ENCODE results near the gene MKI67.
"Not testable (repeated sequence)": the region's sequence is repeated elsewhere in the genome, so short reads cannot be mapped to it uniquely, and the experiment has no call there.

MKI67 gene

GRCh38 chr10:128149267-128150014, 23.2 kb upstream of the MKI67 start:
- DNase-seq, result no peak

- no peak for DNase-seq
These were observed 21.4 kb upstream of the MKI67 start for GRCh38 chr10:128147669-128148068.

DNA sequence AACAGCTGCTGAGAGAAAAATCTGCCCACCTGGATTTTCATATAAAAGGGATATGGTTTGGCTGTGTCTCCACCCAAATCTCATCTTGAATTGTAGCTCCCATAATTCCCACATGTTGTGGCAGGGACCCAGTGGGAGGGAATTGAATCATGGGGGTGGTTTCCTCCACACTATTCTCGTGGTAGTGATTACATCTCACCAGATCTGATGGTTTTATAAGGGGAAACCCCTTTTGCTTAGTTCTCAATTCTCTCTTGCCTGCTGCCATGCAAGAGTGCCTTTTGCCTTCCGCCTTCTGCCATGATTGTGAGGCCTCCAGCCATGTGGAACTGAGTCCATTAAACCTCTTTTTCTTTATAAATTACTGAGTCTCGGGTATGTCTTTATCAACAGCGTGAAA, 20.8 kb upstream of the MKI67 start:
- DNase-seq, result no peak

DNA sequence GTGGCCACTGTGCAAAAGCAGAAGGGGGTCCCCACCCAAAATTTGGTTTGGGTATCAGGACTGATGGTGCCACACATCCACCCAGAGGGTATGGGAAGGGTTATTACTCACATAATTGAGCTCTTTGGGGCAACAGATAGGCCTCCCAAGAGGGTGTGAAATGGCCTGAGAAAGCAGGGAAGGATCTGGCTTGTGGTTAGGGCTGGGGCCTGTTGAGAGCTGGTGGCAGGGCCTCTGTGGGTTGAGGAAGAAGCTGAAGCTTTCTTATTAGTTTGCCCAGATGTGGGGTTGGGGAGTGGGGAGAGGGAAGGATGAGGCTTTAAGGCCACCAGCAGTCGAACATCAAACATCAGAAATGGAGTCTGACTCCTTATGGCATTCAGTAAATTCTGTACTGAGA, 18.3 kb upstream of the MKI67 start:
- no peak for DNase-seq

GRCh38 chr10:128143531-128143930, 17.3 kb upstream of the MKI67 start:
- DNase-seq, result no peak

GRCh38 chr10:128140425-128140824, 14.2 kb upstream of the MKI67 start:
- no peak for DNase-seq

- not testable (repeated sequence) for DNase-seq
These were observed 12.2 kb upstream of the MKI67 start for GRCh38 chr10:128138429-128138828.

DNA sequence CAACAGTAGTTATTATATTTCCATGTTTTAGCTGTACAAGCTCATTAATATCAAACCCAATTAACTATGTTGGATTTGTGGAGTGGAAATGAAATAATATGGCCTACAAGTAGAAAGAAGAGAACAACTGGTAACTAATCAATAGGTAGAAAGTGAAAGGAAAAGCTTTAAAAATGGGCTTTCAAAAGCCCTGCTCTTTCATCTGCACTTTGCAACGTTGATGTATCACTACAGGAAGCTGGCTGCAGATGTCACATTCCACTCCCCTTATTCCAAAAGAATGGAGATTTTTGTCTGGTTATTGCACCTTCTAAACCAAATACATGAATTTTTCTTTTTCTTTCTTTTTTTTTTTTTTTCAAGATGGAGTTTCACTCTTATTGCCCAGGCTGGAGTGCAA, 11.7 kb upstream of the MKI67 start:
- DNase-seq, result no peak

DNA sequence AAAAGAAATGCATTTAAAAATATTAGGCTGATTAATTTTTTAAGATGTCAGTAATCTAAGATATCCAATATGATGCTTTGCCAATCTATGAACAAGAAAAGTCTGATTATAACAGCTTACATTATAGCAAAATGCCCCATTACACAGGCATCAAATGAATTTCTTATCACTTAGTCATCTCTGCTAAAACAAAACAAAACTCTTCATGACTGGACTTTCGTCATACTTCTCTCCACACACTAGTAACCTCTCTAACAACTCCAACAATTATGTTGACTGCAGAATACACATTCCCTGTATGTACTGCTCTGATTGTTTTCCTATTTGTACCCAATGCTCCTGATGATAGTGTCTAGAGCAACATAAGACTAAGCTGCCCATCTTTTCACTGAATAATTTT, 3.8 kb upstream of the MKI67 start:
- DNase-seq, result no peak

- no peak for DNase-seq
These were observed 2.4 kb upstream of the MKI67 start for GRCh38 chr10:128128582-128128981.

DNA sequence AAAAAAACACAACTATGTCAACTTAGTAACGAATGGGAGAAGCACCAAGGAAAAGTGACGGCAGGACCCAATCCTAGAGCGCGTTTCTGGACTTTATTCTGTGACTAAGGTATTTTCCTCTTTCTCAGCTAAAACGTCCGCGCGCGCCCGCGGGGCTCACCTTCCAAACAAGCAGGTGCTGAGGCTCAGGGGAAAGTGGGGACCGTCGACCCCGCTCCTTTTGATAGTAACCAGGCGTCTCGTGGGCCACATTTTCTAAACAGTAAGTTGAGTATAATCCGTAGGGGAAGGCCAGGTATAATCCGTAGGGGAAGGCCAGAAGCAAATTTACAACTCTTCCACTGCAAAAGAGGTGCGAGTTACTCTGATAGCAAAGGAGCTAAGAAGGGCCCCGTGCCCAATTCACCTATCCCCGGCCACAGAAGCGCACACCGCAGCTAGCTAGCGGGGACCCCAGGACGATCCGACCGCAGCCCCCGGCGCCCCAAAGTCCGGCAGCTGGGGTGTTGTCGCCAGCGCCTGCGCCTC, 743 bp downstream of the MKI67 start:
- DNase-seq, result peak in 1 of 2 donors; percentile 8

GRCh38 chr10:128124813-128125403, 1.3 kb downstream of the MKI67 start:
- DNase-seq, result no peak

- no peak for DNase-seq
These were observed 2.4 kb downstream of the MKI67 start for GRCh38 chr10:128123846-128124245.

DNA sequence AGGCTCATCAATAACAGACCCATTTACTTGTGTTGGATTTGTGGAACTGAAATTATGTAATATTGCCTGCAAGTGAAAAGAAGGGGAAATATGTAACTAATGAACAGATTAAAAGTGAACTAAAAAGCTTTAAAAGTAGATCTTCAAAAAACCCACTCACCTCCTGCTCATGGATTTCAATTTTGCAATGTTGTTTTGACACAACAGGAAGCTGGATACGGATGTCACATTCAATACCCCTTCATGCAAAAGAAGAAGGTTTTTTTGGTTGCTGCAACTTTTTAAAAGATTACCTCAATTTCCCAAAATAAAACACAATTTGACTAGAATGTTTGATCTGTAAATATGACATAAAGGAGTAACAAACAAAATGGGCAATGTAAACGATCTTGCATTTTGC, 3.3 kb downstream of the MKI67 start:
- DNase-seq, result no peak

DNA sequence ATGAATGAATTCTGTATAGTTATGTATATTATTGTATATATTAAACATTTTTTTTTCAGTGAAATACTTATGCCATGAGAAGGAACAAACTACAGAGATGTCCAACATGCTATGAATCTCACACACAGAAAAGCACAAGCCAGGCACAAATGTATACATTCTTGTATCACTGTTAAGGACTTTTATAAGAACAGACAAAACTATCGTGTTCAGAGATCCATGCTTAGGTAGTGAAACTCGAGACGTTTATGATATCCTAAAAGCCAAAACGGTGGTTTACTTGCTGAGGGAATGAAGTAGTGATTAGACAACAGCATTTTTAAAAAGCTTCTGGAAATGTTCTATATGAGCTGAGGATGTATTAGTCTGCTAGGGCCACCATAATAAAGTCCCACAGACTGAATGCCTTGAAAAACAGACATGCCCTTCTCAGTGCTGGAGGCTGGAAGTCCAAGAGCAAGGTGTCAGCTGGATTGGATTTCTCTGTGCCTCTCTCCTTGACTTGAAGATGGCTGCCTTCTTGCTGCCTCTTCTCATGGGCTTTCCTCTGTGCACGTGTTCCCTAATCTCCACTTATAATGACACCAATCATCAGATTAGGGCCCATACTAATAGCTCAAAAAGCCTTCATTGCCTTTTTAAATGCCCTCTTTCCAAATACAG, 4.3 kb downstream of the MKI67 start:
- DNase-seq, result no peak

DNA sequence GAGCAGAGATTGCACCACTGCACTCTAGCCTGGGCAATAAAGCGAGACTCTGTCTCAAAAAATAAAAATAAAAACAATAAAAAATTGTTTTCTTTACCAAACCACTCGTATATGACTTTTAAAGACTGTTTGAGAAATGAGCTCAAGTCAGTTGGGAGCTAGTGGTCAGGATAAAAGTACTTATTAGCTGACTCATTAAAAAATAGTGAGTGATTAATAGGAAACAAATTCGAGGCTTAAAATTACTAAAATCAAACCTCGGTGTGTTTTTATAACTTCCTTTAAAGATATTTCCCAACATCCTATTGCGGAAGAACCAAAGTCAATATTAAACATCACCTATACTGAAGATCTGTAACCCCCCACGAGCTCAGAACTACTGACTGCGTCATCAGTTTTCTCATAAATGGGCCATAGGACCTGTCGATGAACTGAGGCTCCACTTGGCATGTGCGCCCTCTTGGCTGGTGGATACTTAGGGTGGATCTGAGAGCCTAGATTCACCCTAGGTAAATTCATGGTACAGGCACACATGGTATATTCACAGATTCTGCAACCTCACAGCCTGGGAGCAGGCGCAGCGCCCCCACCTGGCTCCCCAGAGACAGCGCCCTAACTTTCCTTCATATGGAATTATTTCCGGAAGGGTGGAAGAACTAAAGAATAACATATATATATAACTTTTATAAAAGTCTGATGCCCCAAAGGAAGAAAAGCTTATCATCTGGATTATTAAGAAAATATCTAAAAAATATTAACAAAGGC, 9.2 kb downstream of the MKI67 start:
- no peak for DNase-seq

GRCh38 chr10:128116187-128116586, 10.0 kb downstream of the MKI67 start:
- DNase-seq, result no peak

DNA sequence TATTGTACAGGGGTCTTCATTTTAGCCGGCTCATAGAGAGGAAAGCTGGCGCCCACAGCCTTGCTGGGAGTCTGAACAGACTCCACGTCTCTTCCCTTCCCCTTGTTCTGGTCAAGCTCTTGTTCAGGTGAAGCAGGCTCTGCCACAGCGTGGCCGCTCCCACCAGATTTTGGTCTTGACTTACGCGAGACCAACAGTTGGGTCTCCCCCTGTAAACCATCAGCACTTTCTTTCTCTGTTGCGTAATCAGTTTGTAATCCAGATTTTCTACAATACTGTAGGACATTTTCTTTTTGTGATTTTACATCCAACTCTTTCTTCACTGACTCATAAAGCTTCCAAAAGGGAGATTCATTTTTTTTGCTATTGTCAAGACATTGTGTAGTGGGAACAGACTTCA, 10.9 kb downstream of the MKI67 start:
- DNase-seq, result no peak

DNA sequence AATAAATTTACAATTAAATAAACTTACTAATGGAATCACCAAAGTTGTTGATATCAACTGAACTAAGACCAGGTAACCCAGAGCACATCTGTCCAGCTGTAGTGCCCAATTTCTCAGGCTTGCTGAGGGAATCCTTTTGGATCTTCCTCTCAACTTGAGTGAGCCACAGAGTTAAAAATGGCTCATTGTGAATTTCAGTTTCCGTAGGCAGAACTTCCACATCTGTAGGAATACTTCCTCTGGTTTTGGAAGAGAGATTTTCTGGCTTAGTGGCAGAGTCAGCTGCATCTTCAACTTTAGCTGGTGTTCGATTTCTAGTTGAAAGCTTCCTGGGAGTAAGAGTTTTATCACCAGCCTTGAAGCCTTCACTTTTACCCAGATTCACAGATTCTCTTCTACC, 11.3 kb downstream of the MKI67 start:
- DNase-seq, result no peak

DNA sequence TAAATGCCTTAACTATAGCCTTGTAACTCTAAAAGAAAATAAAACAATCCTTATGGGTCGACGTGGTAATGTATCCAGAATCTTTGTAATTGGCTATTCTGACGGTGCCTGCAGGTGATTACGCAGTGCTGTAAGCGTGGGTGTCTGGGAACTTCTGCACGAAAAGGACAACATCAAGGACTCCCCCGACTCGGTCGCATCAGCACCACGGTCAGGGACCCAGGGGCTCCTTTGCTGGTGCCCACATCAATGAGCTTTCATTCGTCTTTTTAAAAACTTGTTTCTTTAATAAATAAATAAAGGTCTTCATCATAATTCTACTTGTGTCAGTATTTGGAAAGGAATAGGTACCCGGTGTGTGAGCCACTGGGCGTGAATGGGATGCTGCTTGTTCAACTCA, 13.2 kb downstream of the MKI67 start:
- DNase-seq, result no peak

DNA sequence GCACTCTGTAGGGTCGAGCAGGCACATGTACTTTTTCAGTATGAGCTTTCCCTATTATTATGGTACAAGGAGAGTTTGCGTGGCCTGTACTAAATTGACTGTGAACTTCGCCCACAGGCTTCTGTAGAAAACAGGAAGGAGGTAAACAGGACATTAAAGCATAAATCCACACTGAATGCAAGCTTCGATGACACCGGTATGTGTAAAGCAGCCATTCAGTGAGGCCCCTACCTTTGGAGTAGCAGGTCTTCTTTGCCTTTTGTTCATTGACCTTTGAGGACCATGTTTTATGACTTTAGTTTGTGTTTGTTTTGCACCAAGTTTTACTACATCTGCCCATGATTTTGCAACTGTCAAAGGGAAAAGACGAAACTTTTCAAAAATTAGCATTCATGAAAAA, 14.5 kb downstream of the MKI67 start:
- DNase-seq, result no peak

DNA sequence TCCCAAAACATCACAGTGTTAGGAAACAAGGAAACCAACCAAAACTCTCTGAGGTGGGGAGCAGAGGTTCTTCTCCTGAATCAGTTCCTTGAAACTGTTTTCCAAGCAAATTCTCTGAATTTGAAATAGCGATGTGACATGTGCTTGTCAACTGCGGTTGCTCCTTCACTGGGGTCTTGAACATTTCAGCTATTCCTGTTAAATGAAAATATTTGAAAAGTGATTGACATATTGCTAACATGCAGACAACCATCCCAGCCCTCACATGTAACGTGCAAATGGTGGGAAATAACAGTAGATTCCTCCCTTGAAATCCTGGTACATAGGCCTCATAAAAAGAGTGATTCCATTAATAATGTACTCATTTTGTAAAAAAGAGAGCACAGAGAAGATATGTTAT, 15.9 kb downstream of the MKI67 start:
- DNase-seq, result no peak

GRCh38 chr10:128109707-128110106, 16.5 kb downstream of the MKI67 start:
- DNase-seq, result no peak
